ENCODE results near the gene NBPF9.
"Not testable (repeated sequence)": the region's sequence is repeated elsewhere in the genome, so short reads cannot be mapped to it uniquely, and the experiment has no call there.

The NBPF9 gene, protein sequence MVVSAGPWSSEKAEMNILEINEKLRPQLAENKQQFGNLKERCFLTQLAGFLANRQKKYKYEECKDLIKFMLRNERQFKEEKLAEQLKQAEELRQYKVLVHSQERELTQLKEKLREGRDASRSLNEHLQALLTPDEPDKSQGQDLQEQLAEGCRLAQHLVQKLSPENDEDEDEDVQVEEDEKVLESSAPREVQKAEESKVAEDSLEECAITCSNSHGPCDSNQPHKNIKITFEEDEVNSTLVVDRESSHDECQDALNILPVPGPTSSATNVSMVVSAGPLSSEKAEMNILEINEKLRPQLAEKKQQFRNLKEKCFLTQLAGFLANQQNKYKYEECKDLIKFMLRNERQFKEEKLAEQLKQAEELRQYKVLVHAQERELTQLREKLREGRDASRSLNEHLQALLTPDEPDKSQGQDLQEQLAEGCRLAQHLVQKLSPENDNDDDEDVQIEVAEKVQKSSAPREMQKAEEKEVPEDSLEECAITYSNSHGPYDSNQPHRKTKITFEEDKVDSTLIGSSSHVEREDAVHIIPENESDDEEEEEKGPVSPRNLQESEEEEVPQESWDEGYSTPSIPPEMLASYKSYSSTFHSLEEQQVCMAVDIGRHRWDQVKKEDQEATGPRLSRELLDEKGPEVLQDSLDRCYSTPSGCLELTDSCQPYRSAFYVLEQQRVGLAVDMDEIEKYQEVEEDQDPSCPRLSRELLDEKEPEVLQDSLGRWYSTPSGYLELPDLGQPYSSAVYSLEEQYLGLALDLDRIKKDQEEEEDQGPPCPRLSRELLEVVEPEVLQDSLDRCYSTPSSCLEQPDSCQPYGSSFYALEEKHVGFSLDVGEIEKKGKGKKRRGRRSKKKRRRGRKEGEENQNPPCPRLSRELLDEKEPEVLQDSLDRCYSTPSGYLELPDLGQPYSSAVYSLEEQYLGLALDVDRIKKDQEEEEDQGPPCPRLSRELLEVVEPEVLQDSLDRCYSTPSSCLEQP (N-terminal part only)

DNA sequence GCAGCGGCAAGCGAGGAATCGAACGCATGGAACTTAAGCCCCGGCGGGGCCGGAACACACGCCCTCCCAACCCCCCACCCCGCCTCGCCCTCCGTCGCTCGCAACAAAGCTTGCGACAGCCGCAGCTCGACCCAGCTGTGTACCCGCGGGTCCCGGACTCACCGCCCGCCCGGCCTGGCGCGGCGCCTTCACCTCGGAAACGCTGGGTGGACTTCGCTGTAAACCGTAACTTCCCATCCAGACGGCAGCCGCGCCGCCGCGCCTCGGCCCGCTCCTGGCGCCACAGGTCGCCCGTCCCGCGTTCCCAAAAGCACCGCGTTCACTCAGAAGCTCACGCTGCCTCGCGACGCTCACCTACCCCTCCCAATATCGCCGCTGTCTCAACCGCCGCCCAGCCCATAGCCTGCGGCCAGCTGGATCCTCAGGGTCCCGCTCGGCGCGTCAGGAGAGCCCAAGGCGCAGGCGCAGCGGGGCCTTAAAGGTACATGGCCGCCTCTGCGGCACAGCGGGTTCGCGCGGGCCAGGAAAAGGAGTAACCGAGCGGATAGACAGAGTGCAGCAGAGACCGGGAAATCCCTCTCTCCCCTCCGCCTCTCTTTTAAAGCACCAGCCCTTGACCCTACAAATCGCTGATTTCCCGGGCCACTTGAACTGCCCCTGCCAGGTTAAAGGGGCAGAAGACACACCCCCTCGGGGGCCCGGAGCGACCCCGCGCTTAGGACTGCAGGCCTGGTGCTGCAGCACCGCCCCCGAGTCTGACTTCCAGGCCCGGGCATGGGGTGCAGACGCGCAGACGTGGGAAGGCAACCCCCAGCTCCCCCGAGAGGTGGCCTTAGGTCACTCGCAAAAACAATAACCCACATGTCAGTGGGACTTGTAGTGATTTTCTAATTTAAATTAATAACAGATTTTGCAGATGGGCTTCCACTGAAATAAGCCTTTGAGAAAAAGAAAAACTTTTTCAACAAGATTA is at the start of gene NBPF9:
NBPF9 (minus strand) TSS at position 443 of the 973 bp plus-strand sequence. CDS start 21,412 bp downstream, outside the sequence.
- peak; percentile 7 for DNase-seq

DNA sequence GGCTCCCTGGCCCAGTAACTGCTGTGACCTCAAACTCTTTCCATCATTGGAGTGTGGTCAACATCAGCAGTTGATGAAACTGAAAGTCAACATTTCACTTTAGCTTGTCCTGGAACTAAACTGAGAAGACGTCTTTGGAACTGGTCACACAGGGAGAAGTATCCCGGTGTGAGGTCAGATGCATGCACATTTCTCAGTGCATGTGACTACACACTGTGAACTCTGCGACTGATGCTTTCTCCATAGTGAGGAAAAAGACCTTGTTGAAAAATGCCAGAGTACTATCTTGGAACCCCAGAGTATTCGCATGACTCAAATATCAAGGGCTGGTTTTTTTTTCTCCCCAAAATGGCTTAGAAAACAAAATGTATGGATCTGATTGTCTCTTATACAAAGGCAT is 46.6 kb upstream of the NBPF9 start:
- not testable (repeated sequence) for DNase-seq

DNA sequence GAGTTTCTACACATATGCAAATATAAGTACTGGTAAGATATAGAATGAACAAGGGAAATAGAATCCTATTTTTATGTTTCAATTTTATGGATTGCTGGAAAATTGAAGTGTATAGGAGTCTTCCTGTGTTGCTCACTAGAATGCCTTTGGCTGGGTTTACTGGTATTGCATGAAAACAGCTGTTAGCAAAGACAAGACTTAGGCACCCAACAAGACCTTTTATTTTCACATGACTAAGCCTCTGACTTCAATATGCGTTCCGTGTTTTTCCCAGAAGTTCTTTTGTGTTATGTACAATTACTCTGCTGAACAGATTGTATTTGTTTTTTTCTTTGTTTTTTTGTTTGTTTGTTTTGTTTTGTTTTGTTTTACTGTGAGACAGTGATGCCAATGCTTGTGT is 34.2 kb upstream of the NBPF9 start:
- not testable (repeated sequence) for DNase-seq

DNA sequence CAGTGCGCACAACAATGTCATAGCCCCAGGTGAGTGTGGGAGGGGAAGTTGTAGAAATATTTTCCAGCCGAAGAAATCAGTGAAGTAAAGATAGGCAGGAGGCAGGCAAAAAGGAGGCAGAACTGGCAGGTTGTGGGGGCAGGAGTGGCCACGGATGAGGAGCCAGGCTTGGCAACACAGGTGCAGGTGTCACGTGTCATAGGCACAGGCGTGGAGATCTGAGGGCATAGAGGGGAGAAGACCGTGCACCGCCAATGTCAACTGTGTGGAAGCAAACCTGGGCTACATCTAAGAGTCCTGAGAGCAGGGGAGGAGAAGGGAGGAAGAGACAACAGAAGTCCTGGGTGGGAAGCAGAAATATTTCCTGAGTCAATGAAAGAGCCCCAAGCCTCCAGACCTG is 27.6 kb upstream of the NBPF9 start:
- DNase-seq, result not testable (repeated sequence)

DNA sequence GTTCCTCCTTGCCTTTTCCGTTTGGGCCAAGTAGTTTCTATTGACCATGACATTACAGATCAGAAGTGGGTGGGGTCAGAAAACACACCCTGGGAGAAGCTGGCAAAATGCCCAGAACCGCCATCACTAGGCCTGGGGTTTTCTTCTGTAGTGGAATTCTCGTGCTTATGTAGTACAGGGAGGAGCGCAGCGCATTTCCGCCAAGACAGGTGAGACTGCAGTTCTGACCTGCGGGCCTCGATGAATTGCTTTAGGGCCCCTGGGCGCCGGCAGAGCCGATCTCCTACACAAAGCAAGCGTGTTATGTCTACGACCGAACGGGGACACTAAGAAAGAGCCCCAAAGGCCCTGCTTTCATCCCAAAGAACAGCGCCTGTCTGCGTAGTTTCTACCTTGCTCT is 25.9 kb upstream of the NBPF9 start:
- not testable (repeated sequence) for DNase-seq

DNA sequence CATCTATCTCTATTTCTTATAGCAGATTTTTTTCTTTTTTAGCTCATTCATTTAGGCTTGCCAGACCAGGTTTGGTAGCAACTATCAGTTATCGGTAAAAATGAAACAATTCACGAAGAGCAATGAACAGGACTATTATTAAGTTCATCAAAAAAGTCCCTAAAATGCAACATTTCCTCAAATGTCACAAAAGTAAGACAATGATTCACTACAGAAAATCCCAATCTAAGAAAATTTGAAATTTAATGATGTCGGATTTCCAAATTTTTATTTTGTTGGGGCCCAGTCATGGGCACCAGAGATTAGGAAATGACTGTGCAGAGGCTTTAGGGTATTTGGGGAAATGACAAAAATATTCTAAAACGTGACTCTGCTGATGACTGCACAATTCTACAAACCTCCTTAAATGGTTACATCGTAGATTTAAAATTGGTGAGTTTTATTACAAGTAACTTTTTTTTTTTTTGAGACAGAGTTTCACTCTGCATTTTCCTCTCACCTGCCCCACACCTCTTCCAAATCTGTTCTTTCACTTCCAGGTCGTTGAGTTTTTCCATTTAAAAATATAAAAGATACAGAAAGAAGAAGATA is 23.3 kb upstream of the NBPF9 start:
- not testable (repeated sequence) for DNase-seq

GRCh38 chr1:149123948-149124926 is 20.9 kb upstream of the NBPF9 start:
- DNase-seq, result peak; percentile 1

DNA sequence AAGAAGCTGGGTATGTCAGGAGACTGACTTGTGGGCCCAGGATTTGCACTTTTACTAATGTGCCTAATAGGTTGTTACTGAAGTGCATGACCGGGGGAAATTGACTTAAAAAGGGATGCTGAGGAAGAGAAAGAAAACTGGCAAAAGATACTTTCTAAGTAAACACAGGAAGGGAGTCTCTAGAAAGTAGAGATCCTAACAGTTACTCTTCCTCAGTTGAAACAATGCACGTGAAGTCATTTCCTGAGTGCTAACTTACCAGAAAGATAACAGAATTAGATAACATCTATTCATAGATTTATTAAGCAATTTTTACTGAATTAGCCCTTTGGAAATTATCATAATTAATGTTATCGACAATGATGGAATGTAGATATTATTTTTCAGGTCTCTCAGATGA is 9.5 kb upstream of the NBPF9 start:
- DNase-seq, result not testable (repeated sequence)

- not testable (repeated sequence) for DNase-seq
Observed at GRCh38 chr1:149110343-149110742, 7.0 kb upstream of the NBPF9 start.

DNA sequence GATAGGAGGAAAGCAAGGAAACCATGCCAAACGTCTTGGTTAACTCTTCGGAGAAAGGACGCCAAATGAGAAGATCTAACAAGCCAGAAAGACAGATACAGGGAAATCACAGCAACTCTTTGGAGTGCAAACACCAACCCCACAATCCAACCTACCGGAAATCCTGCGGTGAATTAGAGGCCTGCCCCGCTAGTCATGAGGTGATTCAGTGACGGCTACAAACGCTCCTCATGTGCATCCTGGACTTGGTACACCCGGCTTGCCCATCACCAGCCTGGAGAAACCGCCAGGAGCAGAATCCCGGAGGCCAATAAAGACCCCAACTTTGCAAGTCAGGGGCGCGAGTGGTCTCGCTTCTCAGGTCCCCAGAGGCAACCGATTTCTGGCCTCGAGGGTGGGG is 777 bp downstream of the NBPF9 start:
- DNase-seq, result not testable (repeated sequence)

DNA sequence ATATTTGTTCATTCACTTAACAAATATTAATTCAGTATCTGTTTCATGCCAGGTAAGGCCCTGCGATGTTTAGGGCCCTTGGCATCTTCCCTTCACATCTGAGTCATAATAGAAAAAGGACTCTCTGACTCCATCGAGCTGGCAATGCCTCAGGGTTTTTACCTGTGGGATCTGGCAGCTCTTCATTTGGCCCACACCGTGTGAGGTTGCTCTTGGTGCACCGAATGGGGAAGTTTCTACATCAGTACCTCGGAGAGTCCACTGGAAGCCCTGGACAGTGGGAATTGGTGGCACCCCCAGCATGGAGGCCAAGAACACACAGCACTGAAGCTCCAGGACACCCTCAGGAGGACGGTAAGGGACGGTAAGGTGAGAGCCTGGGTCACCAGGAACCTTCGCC is 5.1 kb downstream of the NBPF9 start:
- DNase-seq, result not testable (repeated sequence)

GRCh38 chr1:149093155-149093554 is 10.2 kb downstream of the NBPF9 start:
- DNase-seq, result not testable (repeated sequence)

GRCh38 chr1:149075505-149076127 is 27.7 kb downstream of the NBPF9 start:
- DNase-seq, result not testable (repeated sequence)

DNA sequence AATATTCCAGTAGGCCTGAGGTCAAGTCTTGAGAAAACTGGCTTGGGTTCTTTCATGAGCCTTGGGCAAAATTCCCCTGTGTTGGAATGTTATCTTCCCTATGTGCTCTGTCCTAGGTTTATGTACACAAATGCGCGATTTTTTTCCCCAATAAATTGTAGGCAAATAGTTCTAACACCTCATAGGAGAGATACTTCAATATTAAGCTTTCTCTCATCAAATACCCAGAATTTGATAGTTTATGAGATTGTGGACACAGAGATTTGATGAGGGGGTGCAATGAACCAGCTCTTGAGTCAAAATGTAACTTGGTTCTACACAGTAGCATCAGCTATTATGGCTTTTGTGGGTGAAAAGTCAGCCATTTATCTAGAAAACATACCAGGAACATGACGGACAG is 38.7 kb downstream of the NBPF9 start:
- not testable (repeated sequence) for DNase-seq

DNA sequence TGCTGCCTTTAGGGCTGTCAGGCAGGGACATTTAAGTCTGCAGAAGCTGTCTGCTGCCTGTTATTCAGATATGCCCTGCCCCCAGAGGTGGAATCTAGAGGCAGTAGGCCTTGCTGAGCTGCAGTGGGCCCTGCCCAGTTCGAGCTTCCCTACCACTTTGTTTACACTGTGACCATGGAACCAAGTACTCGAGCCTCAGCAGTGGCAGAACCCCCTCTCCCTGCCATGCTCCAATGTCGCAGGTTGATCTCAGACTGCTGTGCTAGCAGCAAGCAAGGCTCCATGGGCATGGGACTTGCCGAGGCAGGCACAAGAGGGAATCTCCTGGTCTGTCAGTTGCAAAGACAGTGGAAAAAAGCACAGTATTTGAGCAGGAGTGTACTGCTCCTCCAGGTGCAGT is 60.3 kb downstream of the NBPF9 start:
- not testable (repeated sequence) for DNase-seq

DNA sequence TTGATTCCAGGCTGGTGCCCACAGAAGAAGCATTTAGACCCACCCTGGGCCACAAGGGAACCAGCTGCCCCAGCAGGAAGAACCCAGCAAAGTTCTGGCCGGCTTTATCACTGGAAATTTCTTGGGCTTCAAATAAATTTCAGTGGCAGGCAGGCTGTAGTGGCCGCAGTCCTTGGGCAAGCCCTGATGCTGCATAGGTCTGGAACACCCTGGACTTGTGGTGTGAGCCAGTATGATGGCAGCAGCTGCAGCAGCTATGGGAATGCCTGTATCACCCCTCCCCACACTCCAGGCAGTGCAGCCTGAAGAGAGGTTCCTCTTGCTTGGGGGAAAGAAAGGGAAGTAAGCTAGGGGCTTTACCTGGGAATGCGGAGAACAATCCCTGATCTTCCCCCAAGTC is 69.4 kb downstream of the NBPF9 start:
- DNase-seq, result not testable (repeated sequence)

DNA sequence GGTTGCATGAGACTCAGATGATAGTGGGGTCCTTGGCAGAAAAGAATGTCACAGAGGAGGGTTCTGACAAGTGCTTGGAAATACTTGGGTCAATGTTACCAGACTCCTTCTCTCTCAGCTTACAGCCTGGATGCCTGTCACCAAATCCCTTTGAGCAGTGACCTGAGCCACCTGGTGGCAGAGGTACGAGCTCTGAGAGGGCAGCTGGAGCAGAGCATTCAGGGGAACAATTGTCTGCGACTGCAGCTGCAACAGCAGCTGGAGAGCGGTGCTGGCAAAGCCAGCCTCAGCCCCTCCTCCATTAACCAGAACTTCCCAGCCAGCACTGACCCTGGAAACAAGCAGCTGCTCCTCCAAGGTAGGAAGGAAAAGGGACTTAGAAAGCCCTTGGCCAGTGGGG is 79.0 kb downstream of the NBPF9 start:
- not testable (repeated sequence) for DNase-seq

- DNase-seq, result not testable (repeated sequence)
Observed at GRCh38 chr1:149018577-149018976, 84.8 kb downstream of the NBPF9 start.

DNA sequence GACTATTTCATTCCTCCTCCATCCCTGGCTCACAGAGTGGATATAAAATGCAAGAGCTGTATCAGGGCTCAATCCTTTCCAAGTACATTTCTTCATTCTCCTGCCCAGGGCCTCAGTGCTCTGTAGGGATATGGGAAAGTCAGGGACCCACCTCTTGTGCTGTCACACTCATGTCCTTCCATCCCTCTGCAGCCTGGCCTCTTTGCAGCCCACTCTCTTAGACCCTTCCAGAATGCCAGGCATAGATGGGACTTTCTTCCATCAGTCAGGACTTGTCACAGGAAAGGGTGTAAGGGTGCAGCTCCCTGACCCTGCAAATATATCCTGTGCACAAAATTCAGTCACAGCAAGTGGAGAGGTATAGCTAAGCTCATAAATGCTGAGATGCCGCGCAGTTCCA is 86.7 kb downstream of the NBPF9 start:
- DNase-seq, result not testable (repeated sequence)

- not testable (repeated sequence) for DNase-seq
Observed at GRCh38 chr1:149015522-149015921, 87.8 kb downstream of the NBPF9 start.
